Measurements from ENCODE around the gene HS6ST2. TPM values are rescaled to one million over a fixed set of nuclear protein-coding genes. Genes with fewer than 3 reads are reported as not detected.

Gene HS6ST2
- total RNA-seq, 4 donors from 2014 or later = 0.21 to 0.30 (median 0.24) TPM; not detected in 1

DNA sequence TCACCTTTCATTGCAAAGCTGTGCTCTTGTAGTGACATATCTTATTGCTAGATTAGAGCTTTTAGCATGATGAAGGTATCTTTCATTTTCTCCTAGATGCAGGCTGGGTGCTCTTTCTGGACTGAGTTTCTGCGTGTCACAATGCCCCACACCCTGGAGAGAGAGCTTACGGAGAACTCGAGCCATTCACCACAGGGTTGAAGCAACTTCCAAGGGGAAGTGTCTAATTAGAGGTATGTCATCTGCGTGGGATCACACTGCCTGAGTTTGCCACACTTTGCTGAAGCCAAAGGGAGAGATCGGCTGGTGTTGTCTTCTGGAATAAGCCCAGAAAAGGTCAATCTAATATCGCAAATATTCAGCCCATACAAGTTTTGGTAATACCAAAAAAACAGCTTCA lies 290.3 kb downstream of the HS6ST2 start:
- WGBS = 64% methylated on average over 5 of the region's 6 CpGs
- Histone ChIP-seq H3K27ac (no peak overlapping the region), H3K4me1 (no peaks in the 10 kb centered on the region), H3K9me3 (no peaks in the 10 kb centered on the region), H3K36me3 (no peaks in the 10 kb centered on the region), H3K27me3 (no peaks in the 10 kb centered on the region), H3K4me3 (no peak overlapping the region)
- DNase-seq (ENCODE audit: low spot score in 2 of 2) = no peak
- TF ChIP-seq POLR2A (IDR thresholded peaks at IDR 0.05) (no peak), POLR2AphosphoS5 (IDR thresholded peaks at IDR 0.05) (no peak), EP300 (IDR thresholded peaks at IDR 0.05) (no peak)
- TF ChIP-seq, protein P1, sequence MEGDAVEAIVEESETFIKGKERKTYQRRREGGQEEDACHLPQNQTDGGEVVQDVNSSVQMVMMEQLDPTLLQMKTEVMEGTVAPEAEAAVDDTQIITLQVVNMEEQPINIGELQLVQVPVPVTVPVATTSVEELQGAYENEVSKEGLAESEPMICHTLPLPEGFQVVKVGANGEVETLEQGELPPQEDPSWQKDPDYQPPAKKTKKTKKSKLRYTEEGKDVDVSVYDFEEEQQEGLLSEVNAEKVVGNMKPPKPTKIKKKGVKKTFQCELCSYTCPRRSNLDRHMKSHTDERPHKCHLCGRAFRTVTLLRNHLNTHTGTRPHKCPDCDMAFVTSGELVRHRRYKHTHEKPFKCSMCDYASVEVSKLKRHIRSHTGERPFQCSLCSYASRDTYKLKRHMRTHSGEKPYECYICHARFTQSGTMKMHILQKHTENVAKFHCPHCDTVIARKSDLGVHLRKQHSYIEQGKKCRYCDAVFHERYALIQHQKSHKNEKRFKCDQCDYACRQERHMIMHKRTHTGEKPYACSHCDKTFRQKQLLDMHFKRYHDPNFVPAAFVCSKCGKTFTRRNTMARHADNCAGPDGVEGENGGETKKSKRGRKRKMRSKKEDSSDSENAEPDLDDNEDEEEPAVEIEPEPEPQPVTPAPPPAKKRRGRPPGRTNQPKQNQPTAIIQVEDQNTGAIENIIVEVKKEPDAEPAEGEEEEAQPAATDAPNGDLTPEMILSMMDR (IDR thresholded peaks at IDR 0.05) = no peak

- no peaks in the 10 kb centered on the region for H3K9me3 ChIP-seq
- no peaks in the 10 kb centered on the region for H3K36me3 ChIP-seq
- H3K4me1 ChIP-seq = no peaks in the 10 kb centered on the region
- WGBS = 74% methylated on average over 2 of the region's 2 CpGs
- no peak for TF ChIP-seq EP300 (IDR thresholded peaks at IDR 0.05)
- TF ChIP-seq, protein P1 (IDR thresholded peaks at IDR 0.05) = no peak
- DNase-seq (ENCODE audit: low spot score in 2 of 2) = no peak
- no peaks in the 10 kb centered on the region for H3K27me3 ChIP-seq
- H3K4me3 ChIP-seq = no peak overlapping the region
- H3K27ac ChIP-seq = no peak overlapping the region
Measured at GRCh38 chrX:132665676-132666075, 292.8 kb downstream of the HS6ST2 start.

DNA sequence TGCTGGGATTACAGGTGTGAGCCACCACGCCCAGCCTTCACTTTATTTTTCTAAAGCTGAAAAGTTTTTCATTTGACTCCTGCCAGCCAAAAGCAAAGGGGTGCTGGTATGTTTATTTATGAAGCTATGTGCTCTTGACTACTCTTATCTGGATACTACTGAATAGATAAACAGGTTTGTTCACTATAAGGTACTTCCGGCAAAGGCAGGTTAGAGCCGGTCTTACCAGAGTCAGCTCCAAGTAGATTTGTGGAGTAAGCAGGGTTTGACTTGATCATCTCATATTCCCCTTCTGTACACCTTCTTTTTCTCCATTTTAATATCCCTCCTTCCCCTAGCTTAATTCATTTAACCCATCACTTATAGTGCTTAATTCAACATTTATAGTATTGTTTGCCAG lies 294.2 kb downstream of the HS6ST2 start:
- Histone ChIP-seq H3K27me3 (no peaks in the 10 kb centered on the region), H3K36me3 (no peaks in the 10 kb centered on the region), H3K9me3 (no peaks in the 10 kb centered on the region), H3K4me1 (no peaks in the 10 kb centered on the region), H3K27ac (no peak overlapping the region), H3K4me3 (no peak overlapping the region)
- no peak for TF ChIP-seq POLR2AphosphoS5 (IDR thresholded peaks at IDR 0.05)
- no peak for TF ChIP-seq POLR2A (IDR thresholded peaks at IDR 0.05)
- no peak for TF ChIP-seq EP300 (IDR thresholded peaks at IDR 0.05)
- TF ChIP-seq, protein P1 (IDR thresholded peaks at IDR 0.05) = no peak
- WGBS = 73% methylated on average over 3 of the region's 3 CpGs
- DNase-seq (ENCODE audit: low spot score in 2 of 2) = no peak

GRCh38 chrX:132662844-132663243 lies 295.6 kb downstream of the HS6ST2 start:
- Histone ChIP-seq H3K9me3 (no peaks in the 10 kb centered on the region), H3K4me1 (no peaks in the 10 kb centered on the region), H3K27ac (no peak overlapping the region), H3K4me3 (no peak overlapping the region), H3K36me3 (no peaks in the 10 kb centered on the region), H3K27me3 (no peaks in the 10 kb centered on the region)
- 50% methylated on average over 2 of the region's 2 CpGs for WGBS
- no peak for DNase-seq (ENCODE audit: low spot score in 2 of 2)
- TF ChIP-seq EP300 (IDR thresholded peaks at IDR 0.05) (no peak), POLR2A (IDR thresholded peaks at IDR 0.05) (no peak), POLR2AphosphoS5 (IDR thresholded peaks at IDR 0.05) (no peak)
- TF ChIP-seq, protein P1 (IDR thresholded peaks at IDR 0.05) = no peak

DNA sequence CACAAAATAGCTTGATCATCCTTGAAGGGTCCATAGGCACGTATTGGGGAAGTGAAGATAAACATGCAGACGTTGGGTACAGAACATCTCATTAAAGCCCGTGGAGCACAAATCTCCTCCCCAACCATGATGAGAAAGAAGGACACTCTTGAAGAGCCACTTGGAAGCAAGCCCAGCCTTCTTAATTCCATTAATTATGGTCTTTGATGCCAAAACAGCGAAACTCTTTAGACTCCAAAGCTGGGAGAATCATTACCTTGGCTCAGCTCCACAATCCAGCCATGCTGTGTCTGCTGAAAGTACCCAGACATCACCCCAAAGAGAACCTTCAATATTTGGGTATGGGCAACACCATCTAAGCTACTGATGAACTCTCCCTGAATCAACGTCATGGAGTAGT lies 300.6 kb downstream of the HS6ST2 start:
- no peaks in the 10 kb centered on the region for H3K36me3 ChIP-seq
- TF ChIP-seq POLR2A (IDR thresholded peaks at IDR 0.05) = no peak
- no peak for TF ChIP-seq EP300 (IDR thresholded peaks at IDR 0.05)
- no peak for TF ChIP-seq POLR2AphosphoS5 (IDR thresholded peaks at IDR 0.05)
- TF ChIP-seq, protein P1 (IDR thresholded peaks at IDR 0.05) = no peak
- H3K27ac ChIP-seq = no peak overlapping the region
- no peaks in the 10 kb centered on the region for H3K27me3 ChIP-seq
- no peak overlapping the region for H3K4me3 ChIP-seq
- no peak for DNase-seq (ENCODE audit: low spot score in 2 of 2)
- H3K9me3 ChIP-seq = no peaks in the 10 kb centered on the region
- WGBS = 56% methylated on average over 5 of the region's 5 CpGs
- H3K4me1 ChIP-seq = no peaks in the 10 kb centered on the region
